Inferior parietal cortex (tissue), 1 donor: ENCODE data around the gene MAP3K20.
"Not testable (repeated sequence)": the region's sequence is repeated elsewhere in the genome, so short reads cannot be mapped to it uniquely, and the experiment has no call there.

Experiments used
- DNase-seq: peaks from one replicate; pipeline ENCODE4 v3.0.0-alpha.2; 2016; ENCODE audit errors: extremely low spot score

Gene MAP3K20

GRCh38 chr2:173199294-173199693 lies 123.6 kb downstream of the MAP3K20 start:
- DNase-seq: no peak

- DNase-seq: no peak
These were observed 126.9 kb downstream of the MAP3K20 start for GRCh38 chr2:173202570-173202969.

- DNase-seq: no peak
These were observed 128.7 kb downstream of the MAP3K20 start for GRCh38 chr2:173204316-173204715.

GRCh38 chr2:173205375-173205774 lies 129.7 kb downstream of the MAP3K20 start:
- DNase-seq: no peak

- DNase-seq: not testable (repeated sequence)
These were observed 131.5 kb downstream of the MAP3K20 start for GRCh38 chr2:173207124-173207523.

- DNase-seq: peak; percentile 87
These were observed 134.9 kb downstream of the MAP3K20 start for GRCh38 chr2:173210270-173211196.

- no peak for DNase-seq
These were observed 137.5 kb downstream of the MAP3K20 start for GRCh38 chr2:173213181-173213580.

GRCh38 chr2:173214213-173214612 lies 138.6 kb downstream of the MAP3K20 start:
- no peak for DNase-seq

GRCh38 chr2:173215316-173215715 lies 139.7 kb downstream of the MAP3K20 start:
- DNase-seq: no peak

- DNase-seq: no peak
These were observed 140.4 kb downstream of the MAP3K20 start for GRCh38 chr2:173216051-173216450.

GRCh38 chr2:173216668-173217067 lies 141.0 kb downstream of the MAP3K20 start:
- no peak for DNase-seq

GRCh38 chr2:173217116-173217840 lies 141.6 kb downstream of the MAP3K20 start:
- DNase-seq: no peak

- DNase-seq: no peak
These were observed 142.8 kb downstream of the MAP3K20 start for GRCh38 chr2:173218326-173219056.

- DNase-seq: no peak
These were observed 145.6 kb downstream of the MAP3K20 start for GRCh38 chr2:173221132-173221695.

- no peak for DNase-seq
These were observed 146.4 kb downstream of the MAP3K20 start for GRCh38 chr2:173221937-173222594.

GRCh38 chr2:173223871-173224270 lies 148.2 kb downstream of the MAP3K20 start:
- DNase-seq: no peak

- no peak for DNase-seq
These were observed 151.5 kb downstream of the MAP3K20 start for GRCh38 chr2:173226899-173227698.

- no peak for DNase-seq
These were observed 153.4 kb downstream of the MAP3K20 start for GRCh38 chr2:173229086-173229485.

- DNase-seq: no peak
These were observed 154.5 kb downstream of the MAP3K20 start for GRCh38 chr2:173230181-173230580.

- DNase-seq: no peak
These were observed 155.4 kb downstream of the MAP3K20 start for GRCh38 chr2:173231042-173231441.
